ENCODE measurements around the gene ZNF426.

ZNF426 gene

GRCh38 chr19:9528757-9529336 lies 9.6 kb downstream of the ZNF426 start:
- H3K9me3 ChIP-seq (ENCODE audit: control insufficient read depth, low read length): peaks cover 95% of the 10 kb centered on the region
- H2BK5ac ChIP-seq (ENCODE audit: low read depth, low read length, poor library complexity, severe bottlenecking): no peak overlapping the region
- H3K27ac ChIP-seq (ENCODE audit: low read length, poor library complexity, severe bottlenecking): no peak overlapping the region
- no peak overlapping the region for H2AK5ac ChIP-seq (ENCODE audit: low read length, severe bottlenecking)
- no peak overlapping the region for H3K14ac ChIP-seq (ENCODE audit: low read length in 2 of 2)
- no peak overlapping the region for H2AFZ ChIP-seq (ENCODE audit: low read depth, low read length)
- H3K18ac ChIP-seq (ENCODE audit: low read depth in 1 of 2, low read length in 2 of 2): no peak overlapping the region
- peak; percentile 32 for DNase-seq
- no peak overlapping the region for H4K91ac ChIP-seq (ENCODE audit: low read length)
- no peak overlapping the region for H3K23ac ChIP-seq (ENCODE audit: low read length in 2 of 2)
- no peak overlapping the region for H4K8ac ChIP-seq (ENCODE audit: low read length)
- no peak overlapping the region for H3K9ac ChIP-seq (ENCODE audit: low read length)
- no peak overlapping the region for H2BK12ac ChIP-seq (ENCODE audit: low read length in 2 of 2)
- H3K79me1 ChIP-seq (replicated peaks; ENCODE audit: low read length, poor library complexity, severe bottlenecking): peaks cover 4% of the 10 kb centered on the region
- H3K4me1 ChIP-seq (ENCODE audit: control insufficient read depth, insufficient read depth, low read depth, low read length): no peaks in the 10 kb centered on the region
- no peak overlapping the region for H3K4me2 ChIP-seq (ENCODE audit: low read length, poor library complexity, severe bottlenecking)
- no peak overlapping the region for H2BK120ac ChIP-seq (ENCODE audit: low read depth, low read length)
- H3K4ac ChIP-seq (ENCODE audit: low read depth in 1 of 2, low read length in 2 of 2): no peak overlapping the region
- no peaks in the 10 kb centered on the region for H3K27me3 ChIP-seq (ENCODE audit: control insufficient read depth in 1 of 2, insufficient read depth in 1 of 2, low read length in 2 of 2)
- WGBS: 100% methylated on average over 2 of the region's 5 CpGs
- no peak overlapping the region for H2BK15ac ChIP-seq (ENCODE audit: low read depth, poor library complexity, severe bottlenecking)
- peaks cover 62 to 87% of the 10 kb centered on the region in 2 experiments for H3K36me3 ChIP-seq (ENCODE audit: control insufficient read depth in 1 of 2, insufficient read depth in 2 of 2, low read depth in 1 of 2, low read length in 2 of 2)
- peak overlapping the region in 1 of 2 experiments; percentile 76 for H3K4me3 ChIP-seq (ENCODE audit: insufficient read depth in 1 of 2, low read depth in 1 of 2, low read length in 2 of 2)

GRCh38 chr19:9523885-9524474 lies 14.5 kb downstream of the ZNF426 start:
- H3K4me1 ChIP-seq (ENCODE audit: control insufficient read depth, insufficient read depth, low read depth, low read length): no peaks in the 10 kb centered on the region
- H3K4me3 ChIP-seq (ENCODE audit: insufficient read depth in 1 of 2, low read depth in 1 of 2, low read length in 2 of 2): peak overlapping the region in 1 of 2 experiments; percentile 48
- H2AK5ac ChIP-seq (ENCODE audit: low read length, severe bottlenecking): no peak overlapping the region
- H3K36me3 ChIP-seq (ENCODE audit: control insufficient read depth in 1 of 2, insufficient read depth in 2 of 2, low read depth in 1 of 2, low read length in 2 of 2): peaks cover 27 to 46% of the 10 kb centered on the region in 2 experiments
- H4K8ac ChIP-seq (ENCODE audit: low read length): no peak overlapping the region
- no peak overlapping the region for H3K4ac ChIP-seq (ENCODE audit: low read depth in 1 of 2, low read length in 2 of 2)
- H3K4me2 ChIP-seq (ENCODE audit: low read length, poor library complexity, severe bottlenecking): no peak overlapping the region
- no peak overlapping the region for H2BK12ac ChIP-seq (ENCODE audit: low read length in 2 of 2)
- peaks cover 91% of the 10 kb centered on the region for H3K9me3 ChIP-seq (ENCODE audit: control insufficient read depth, low read length)
- H2BK15ac ChIP-seq (ENCODE audit: low read depth, poor library complexity, severe bottlenecking): no peak overlapping the region
- H3K27me3 ChIP-seq (ENCODE audit: control insufficient read depth in 1 of 2, insufficient read depth in 1 of 2, low read length in 2 of 2): no peaks in the 10 kb centered on the region
- DNase-seq: peak; percentile 5
- H3K14ac ChIP-seq (ENCODE audit: low read length in 2 of 2): no peak overlapping the region
- H2AFZ ChIP-seq (ENCODE audit: low read depth, low read length): no peak overlapping the region
- H2BK120ac ChIP-seq (ENCODE audit: low read depth, low read length): no peak overlapping the region
- no peak overlapping the region for H3K18ac ChIP-seq (ENCODE audit: low read depth in 1 of 2, low read length in 2 of 2)
- WGBS: no CpG with 5 or more reads among the region's 1 CpG
- H3K27ac ChIP-seq (ENCODE audit: low read length, poor library complexity, severe bottlenecking): no peak overlapping the region
- no peak overlapping the region for H3K23ac ChIP-seq (ENCODE audit: low read length in 2 of 2)
- H3K79me1 ChIP-seq (replicated peaks; ENCODE audit: low read length, poor library complexity, severe bottlenecking): peaks cover 4% of the 10 kb centered on the region
- no peak overlapping the region for H2BK5ac ChIP-seq (ENCODE audit: low read depth, low read length, poor library complexity, severe bottlenecking)
- no peak overlapping the region for H3K9ac ChIP-seq (ENCODE audit: low read length)
- H4K91ac ChIP-seq (ENCODE audit: low read length): no peak overlapping the region

GRCh38 chr19:9507285-9507684 lies 31.2 kb downstream of the ZNF426 start:
- Histone ChIP-seq H4K91ac (ENCODE audit: low read length) (no peak overlapping the region), H3K14ac (ENCODE audit: low read length in 2 of 2) (no peak overlapping the region), H3K9me3 (ENCODE audit: control insufficient read depth, low read length) (peaks cover 82% of the 10 kb centered on the region), H2BK12ac (ENCODE audit: low read length in 2 of 2) (no peak overlapping the region), H3K27ac (ENCODE audit: low read length, poor library complexity, severe bottlenecking) (no peak overlapping the region), H2BK15ac (ENCODE audit: low read depth, poor library complexity, severe bottlenecking) (no peak overlapping the region), H3K23ac (ENCODE audit: low read length in 2 of 2) (no peak overlapping the region), H3K27me3 (ENCODE audit: control insufficient read depth in 1 of 2, insufficient read depth in 1 of 2, low read length in 2 of 2) (no peaks in the 10 kb centered on the region), H4K8ac (ENCODE audit: low read length) (no peak overlapping the region), H2BK5ac (ENCODE audit: low read depth, low read length, poor library complexity, severe bottlenecking) (no peak overlapping the region), H2AFZ (ENCODE audit: low read depth, low read length) (no peak overlapping the region), H3K18ac (ENCODE audit: low read depth in 1 of 2, low read length in 2 of 2) (no peak overlapping the region), H3K4me1 (ENCODE audit: control insufficient read depth, insufficient read depth, low read depth, low read length) (no peaks in the 10 kb centered on the region), H3K4me2 (ENCODE audit: low read length, poor library complexity, severe bottlenecking) (no peak overlapping the region), H3K4ac (ENCODE audit: low read depth in 1 of 2, low read length in 2 of 2) (no peak overlapping the region), H3K9ac (ENCODE audit: low read length) (no peak overlapping the region), H3K79me1 (replicated peaks; ENCODE audit: low read length, poor library complexity, severe bottlenecking) (no peaks in the 10 kb centered on the region), H2BK120ac (ENCODE audit: low read depth, low read length) (no peak overlapping the region), H3K36me3 (ENCODE audit: control insufficient read depth in 1 of 2, insufficient read depth in 2 of 2, low read depth in 1 of 2, low read length in 2 of 2) (no peaks in the 10 kb centered on the region), H2AK5ac (ENCODE audit: low read length, severe bottlenecking) (no peak overlapping the region), H3K4me3 (ENCODE audit: insufficient read depth in 1 of 2, low read depth in 1 of 2, low read length in 2 of 2) (no peak overlapping the region)
- 71% methylated on average over 1 of the region's 3 CpGs for WGBS
- no peak for DNase-seq

GRCh38 chr19:9500796-9501195 lies 37.6 kb downstream of the ZNF426 start:
- DNase-seq: no peak
- no peak overlapping the region for H2BK15ac ChIP-seq (ENCODE audit: low read depth, poor library complexity, severe bottlenecking)
- no peak overlapping the region for H4K91ac ChIP-seq (ENCODE audit: low read length)
- no peaks in the 10 kb centered on the region for H3K4me1 ChIP-seq (ENCODE audit: control insufficient read depth, insufficient read depth, low read depth, low read length)
- no peak overlapping the region for H3K4ac ChIP-seq (ENCODE audit: low read depth in 1 of 2, low read length in 2 of 2)
- no peak overlapping the region for H3K4me3 ChIP-seq (ENCODE audit: insufficient read depth in 1 of 2, low read depth in 1 of 2, low read length in 2 of 2)
- H3K4me2 ChIP-seq (ENCODE audit: low read length, poor library complexity, severe bottlenecking): no peak overlapping the region
- H3K9me3 ChIP-seq (ENCODE audit: control insufficient read depth, low read length): peaks cover 55% of the 10 kb centered on the region
- H2BK120ac ChIP-seq (ENCODE audit: low read depth, low read length): no peak overlapping the region
- no peaks in the 10 kb centered on the region for H3K27me3 ChIP-seq (ENCODE audit: control insufficient read depth in 1 of 2, insufficient read depth in 1 of 2, low read length in 2 of 2)
- H3K79me1 ChIP-seq (replicated peaks; ENCODE audit: low read length, poor library complexity, severe bottlenecking): no peaks in the 10 kb centered on the region
- no peak overlapping the region for H3K14ac ChIP-seq (ENCODE audit: low read length in 2 of 2)
- no peak overlapping the region for H2AFZ ChIP-seq (ENCODE audit: low read depth, low read length)
- H3K36me3 ChIP-seq (ENCODE audit: control insufficient read depth in 1 of 2, insufficient read depth in 2 of 2, low read depth in 1 of 2, low read length in 2 of 2): no peaks in the 10 kb centered on the region
- H2BK12ac ChIP-seq (ENCODE audit: low read length in 2 of 2): no peak overlapping the region
- H2AK5ac ChIP-seq (ENCODE audit: low read length, severe bottlenecking): no peak overlapping the region
- H3K27ac ChIP-seq (ENCODE audit: low read length, poor library complexity, severe bottlenecking): no peak overlapping the region
- no peak overlapping the region for H4K8ac ChIP-seq (ENCODE audit: low read length)
- H3K23ac ChIP-seq (ENCODE audit: low read length in 2 of 2): no peak overlapping the region
- 75% methylated on average over 1 of the region's 1 CpG for WGBS
- no peak overlapping the region for H2BK5ac ChIP-seq (ENCODE audit: low read depth, low read length, poor library complexity, severe bottlenecking)
- no peak overlapping the region for H3K9ac ChIP-seq (ENCODE audit: low read length)
- no peak overlapping the region for H3K18ac ChIP-seq (ENCODE audit: low read depth in 1 of 2, low read length in 2 of 2)
